A549 (cell line): Measurements from ENCODE around the gene BCAS3. TPM values are rescaled to one million over a fixed set of nuclear protein-coding genes. Genes with fewer than 3 reads are reported as not detected.

Experiments
- ATAC-seq, 2 experiments: fragments of 200-7000 bp in 1 of 2; fragments of >200 bp in 1 of 2; cut with Nextera tagmentation in 1 of 2; cut with Tn5 transposase in 1 of 2; 3 replicates each; pipeline versions ENCODE4 v1.8.0 to v1.9.1; 2018 to 2020; ENCODE audit warnings: mild to moderate bottlenecking in 1 of 2, moderate library complexity in 1 of 2
- CTCF ChIA-PET: fragments of 300-600 bp; sonication (Branson Sonifier 250); formaldehyde crosslinking; extraction: SDS; loops from one replicate; lab custom pipeline; 2021; ENCODE audit warnings: antibody characterized with exemption, inconsistent platforms; lab: Yijun Ruan, JAX
- POLR2A ChIA-PET: fragments of 350-600 bp; formaldehyde crosslinking; extraction: SDS; loops from one replicate; lab custom pipeline; 2021; ENCODE audit warnings: antibody characterized with exemption, inconsistent platforms; lab: Yijun Ruan, JAX
- DNase-seq, 2 experiments: peaks; one replicate each; pipeline versions ENCODE4 v3.0.0 to v3.0.0-alpha.2; 2011 to 2016; ENCODE audit warnings: low read depth in 1 of 2, low spot score in 1 of 2
- FAIRE-seq: peaks from 2 replicates; lab custom pipeline; 2011; peaks lifted over from hg19 to GRCh38; lab: Jason Lieb, UNC
- H3K27ac ChIP-seq, 2 experiments: fragments of >200 bp; sonication (Bioruptor Twin); formaldehyde crosslinking; 3 replicates each; pipeline ENCODE4 v1.5.1; 2016 to 2017
- H3K4me1 ChIP-seq: fragments of >200 bp; sonication (Bioruptor Twin); formaldehyde crosslinking; 3 replicates; pipeline ENCODE4 v1.6.1; 2016
- H3K4me2 ChIP-seq: fragments of >200 bp; sonication (Bioruptor Twin); formaldehyde crosslinking; 3 replicates; pipeline ENCODE4 v1.6.1; 2016
- H3K4me3 ChIP-seq: fragments of >200 bp; sonication (Bioruptor Twin); formaldehyde crosslinking; 3 replicates; pipeline ENCODE4 v1.5.1; 2016
- H3K9me3 ChIP-seq: fragments of >200 bp; sonication (Bioruptor Twin); formaldehyde crosslinking; 3 replicates; pipeline ENCODE4 v1.6.1; 2016
- CBX8 ChIP-seq: fragments of 200-600 bp; sonication (generic); IDR thresholded peaks from 2 replicates; pipeline ENCODE4 v1.6.1; 2016
- CHD2 ChIP-seq: fragments of 150-350 bp; IDR thresholded peaks from 2 replicates; pipeline ENCODE4 v1.6.1; 2014; ENCODE audit warnings: low read length; ENCODE audit not compliant: partially characterized antibody
- CHD4 ChIP-seq: fragments of 200-600 bp; sonication (generic); IDR thresholded peaks from 2 replicates; pipeline ENCODE4 v1.6.1; 2016; ENCODE audit warnings: antibody characterized with exemption, mild to moderate bottlenecking, borderline replicate concordance
- E2F6 ChIP-seq: IDR thresholded peaks from 2 replicates; pipeline ENCODE4 v1.6.1; 2012; ENCODE audit warnings: low read depth, borderline replicate concordance
- EHF ChIP-seq: fragments of 250-450 bp; sonication (Bioruptor Pico); IDR thresholded peaks from 2 replicates; pipeline ENCODE4 v1.5.0; 2020; ENCODE audit warnings: mild to moderate bottlenecking
- ESRRA ChIP-seq: fragments of 150-350 bp; IDR thresholded peaks from 2 replicates; pipeline ENCODE4 v1.6.1; 2014; ENCODE audit warnings: mild to moderate bottlenecking, low read length, borderline replicate concordance
- FOSB ChIP-seq: fragments of 250-450 bp; sonication (Bioruptor Pico); IDR thresholded peaks from 2 replicates; pipeline ENCODE4 v1.5.0; 2020; ENCODE audit warnings: mild to moderate bottlenecking, moderate library complexity
- GATA3 ChIP-seq: IDR thresholded peaks from 2 replicates; pipeline ENCODE4 v1.6.1; 2012; ENCODE audit warnings: borderline replicate concordance
- HDAC2 ChIP-seq: fragments of 200-600 bp; sonication (generic); IDR thresholded peaks from 2 replicates; pipeline ENCODE4 v1.6.1; 2016
- HEYL ChIP-seq: fragments of 250-450 bp; sonication (Bioruptor Pico); IDR thresholded peaks from 2 replicates; pipeline ENCODE4 v1.8.0; 2021; ENCODE audit warnings: mild to moderate bottlenecking, moderate library complexity
- HOXB13 ChIP-seq: fragments of 250-450 bp; sonication (Bioruptor Pico); IDR thresholded peaks from 2 replicates; pipeline ENCODE4 v1.5.0; 2020; ENCODE audit warnings: low read depth, mild to moderate bottlenecking, moderate library complexity
- HOXB5 ChIP-seq: fragments of 250-450 bp; sonication (Bioruptor Pico); IDR thresholded peaks from 2 replicates; pipeline ENCODE4 v1.5.0; 2020; ENCODE audit warnings: mild to moderate bottlenecking, moderate library complexity
- KDM1A ChIP-seq: fragments of 200-600 bp; sonication (generic); IDR thresholded peaks from 2 replicates; pipeline ENCODE4 v1.6.1; 2016; ENCODE audit warnings: low read depth, mild to moderate bottlenecking
- KDM5A ChIP-seq: fragments of 200-600 bp; sonication (generic); IDR thresholded peaks from 2 replicates; pipeline ENCODE4 v1.6.1; 2016; ENCODE audit warnings: antibody characterized with exemption, mild to moderate bottlenecking
- MAZ ChIP-seq: fragments of 150-350 bp; IDR thresholded peaks from 2 replicates; pipeline ENCODE4 v1.6.1; 2014; ENCODE audit warnings: antibody characterized with exemption, low read depth, low read length, borderline replicate concordance
- RAD21 ChIP-seq, 2 experiments: fragments of >200 bp in 1 of 2; sonication (Bioruptor Twin) in 1 of 2; formaldehyde crosslinking in 1 of 2; IDR thresholded peaks in 1 of 2; conservative IDR thresholded peaks in 1 of 2; 2 replicates in 1 of 2; 3 replicates in 1 of 2; pipeline ENCODE4 v1.6.1; 2012 to 2018; ENCODE audit warnings: inconsistent platforms in 1 of 2
- SREBF2 ChIP-seq: fragments of 450-650 bp; IDR thresholded peaks from 2 replicates; pipeline ENCODE4 v1.6.1; 2014; ENCODE audit warnings: mild to moderate bottlenecking, moderate library complexity
- TP53 ChIP-seq: fragments of 250-450 bp; sonication (Bioruptor Pico); IDR thresholded peaks from 2 replicates; pipeline ENCODE4 v1.5.0; 2021; ENCODE audit warnings: mild to moderate bottlenecking, moderate library complexity
- ZSCAN20 ChIP-seq: fragments of 250-450 bp; sonication (Bioruptor Pico); IDR thresholded peaks from 2 replicates; pipeline ENCODE4 v1.8.0; 2022; ENCODE audit warnings: mild to moderate bottlenecking, moderate library complexity
- WGBS: methylation state at CpG from one replicate; pipeline ENCODE4 v1.1.6; 2017; ENCODE audit errors: missing lambda C conversion rate; 5-methylcytosine and 5-hydroxymethylcytosine counted together
- polyA plus RNA-seq, 4 experiments: library from polyadenylated mRNA; depleted of rRNA in 3 of 4; stranded (reverse); fragments of >200 nt; fragmentation: RNase III in 1 of 4; extraction: RNeasy Plus Mini Kit Qiagen cat#74134 plus additional on column Dnase treatment in 1 of 4; gene quantifications; 2 replicates in 3 of 4; 3 replicates in 1 of 4; pipeline ENCODE4 v1.2.3, GENCODE V29; 2011 to 2017
- TF ChIP-seq, protein P1 (sequence below): fragments of 250-450 bp; sonication (Bioruptor Pico); IDR thresholded peaks from 2 replicates; pipeline ENCODE4 v1.5.0; 2021; ENCODE audit warnings: mild to moderate bottlenecking, moderate library complexity, borderline replicate concordance
- TF ChIP-seq, protein P2 (sequence below): fragments of 250-450 bp; sonication (Bioruptor Pico); IDR thresholded peaks from 2 replicates; pipeline ENCODE4 v1.5.0; 2020; ENCODE audit warnings: low read depth, mild to moderate bottlenecking, moderate library complexity
- TF ChIP-seq, protein P3 (sequence below): fragments of 150-350 bp; IDR thresholded peaks from 2 replicates; pipeline ENCODE4 v1.6.1; 2014; ENCODE audit warnings: low read depth, mild to moderate bottlenecking, low read length
- TF ChIP-seq, protein P4 (sequence below): fragments of 200-600 bp; sonication (generic); IDR thresholded peaks from 2 replicates; pipeline ENCODE4 v1.6.1; 2016; ENCODE audit warnings: antibody characterized with exemption, mild to moderate bottlenecking, moderate library complexity
- TF ChIP-seq, protein P5 (sequence below): fragments of >200 bp; sonication (Bioruptor Twin); formaldehyde crosslinking; IDR thresholded peaks from 3 replicates; pipeline ENCODE4 v1.5.1; 2016

Gene BCAS3
- polyA plus RNA-seq, 2 of the 4 experiments (the other 2 are of a cell fraction), result 14.7 to 43.4 TPM

DNA sequence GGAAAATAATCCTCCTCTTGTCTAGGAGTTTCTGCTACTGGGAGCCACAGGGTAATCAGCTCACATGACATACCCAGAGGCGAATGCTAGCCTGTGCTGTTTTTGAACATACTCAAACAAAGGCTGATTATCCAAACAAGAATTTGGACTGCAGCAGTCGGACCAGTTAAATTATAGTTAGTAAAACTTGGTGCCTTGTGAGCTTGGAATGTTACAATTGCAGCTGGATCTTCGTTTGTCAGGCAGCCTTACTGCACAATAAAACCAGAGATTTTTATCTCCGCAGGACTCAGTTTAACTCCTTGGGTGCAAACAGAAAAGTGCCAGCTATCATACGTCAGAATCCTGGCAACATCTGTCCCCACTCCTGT is 558.2 kb downstream of the BCAS3 start:
- peak overlapping the region; percentile 15; the same call in 2 of the 3 replicates for H3K4me2 ChIP-seq
- 0 out of 6 replicates have a peak overlapping the region, but pooled peaks of 1 of the 2 experiments have one; percentile 0 for H3K27ac ChIP-seq
- CTCF ChIA-PET, result interaction anchor here (0.6 to 3.2 kb wide), 5 partner anchors 8 to 176 kb away, joined by 3 to 10 read pairs (median 3); no protein-coding TSS in a partner anchor
- peaks cover 4% of the 10 kb centered on the region; the same call in 1 of the 3 replicates for H3K9me3 ChIP-seq
- H3K4me1 ChIP-seq, result peaks cover 18% of the 10 kb centered on the region
- POLR2A ChIA-PET, result interaction anchor here (0.7 kb wide), 1 partner anchor 158 kb away, joined by 4 read pairs; no protein-coding TSS in a partner anchor
- DNase-seq (no peak), FAIRE-seq (no peak), ATAC-seq (peak in 1 of 2 experiments; percentile 57; a peak in 3 of 6 replicates)
- TF ChIP-seq HOXB5 (CRISPR knock-in tag) (no peak), CHD2 (no peak), MAZ (no peak), FOSB (no peak), CHD4 (no peak), KDM1A (no peak), HOXB13 (no peak)
- TF ChIP-seq, protein P1, sequence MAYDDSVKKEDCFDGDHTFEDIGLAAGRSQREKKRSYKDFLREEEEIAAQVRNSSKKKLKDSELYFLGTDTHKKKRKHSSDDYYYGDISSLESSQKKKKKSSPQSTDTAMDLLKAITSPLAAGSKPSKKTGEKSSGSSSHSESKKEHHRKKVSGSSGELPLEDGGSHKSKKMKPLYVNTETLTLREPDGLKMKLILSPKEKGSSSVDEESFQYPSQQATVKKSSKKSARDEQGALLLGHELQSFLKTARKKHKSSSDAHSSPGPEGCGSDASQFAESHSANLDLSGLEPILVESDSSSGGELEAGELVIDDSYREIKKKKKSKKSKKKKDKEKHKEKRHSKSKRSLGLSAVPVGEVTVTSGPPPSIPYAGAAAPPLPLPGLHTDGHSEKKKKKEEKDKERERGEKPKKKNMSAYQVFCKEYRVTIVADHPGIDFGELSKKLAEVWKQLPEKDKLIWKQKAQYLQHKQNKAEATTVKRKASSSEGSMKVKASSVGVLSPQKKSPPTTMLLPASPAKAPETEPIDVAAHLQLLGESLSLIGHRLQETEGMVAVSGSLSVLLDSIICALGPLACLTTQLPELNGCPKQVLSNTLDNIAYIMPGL (CRISPR knock-in tag), result no peak
- H3K4me3 ChIP-seq, result no peak overlapping the region
- WGBS, result 43% methylated on average over 5 of the region's 5 CpGs

DNA sequence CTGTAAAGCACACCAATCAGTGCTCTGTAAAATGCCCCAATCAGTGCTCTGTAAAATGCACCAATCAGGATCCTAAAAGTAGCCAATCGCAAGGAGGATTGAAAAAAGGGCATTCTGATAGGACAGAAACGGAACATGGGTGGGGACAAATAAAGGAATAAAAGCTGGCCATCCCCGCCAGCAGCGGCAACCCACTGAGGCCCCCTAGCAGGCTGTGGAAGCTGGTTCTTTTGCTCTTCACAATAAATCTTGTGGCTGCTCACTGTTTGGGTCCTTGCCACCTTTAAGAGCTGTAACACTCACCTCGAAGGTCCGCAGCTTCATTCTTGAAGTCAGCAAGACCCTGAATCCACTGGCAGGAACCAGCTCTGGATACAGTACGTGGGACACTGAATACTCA is 559.6 kb downstream of the BCAS3 start:
- peak in 1 of 2 experiments; percentile 25 for DNase-seq

More for the DNA sequence above, 559.6 kb downstream of the BCAS3 start:
- H3K27ac ChIP-seq, result no peak overlapping the region
- H3K4me1 ChIP-seq, result peaks cover 18% of the 10 kb centered on the region
- FAIRE-seq (no peak), ATAC-seq (no peak)
- POLR2A ChIA-PET, result no interaction called here
- 94% methylated on average over 7 of the region's 7 CpGs for WGBS
- H3K4me3 ChIP-seq, result no peak overlapping the region
- TF ChIP-seq RAD21 (conservative IDR thresholded peaks at IDR 0.05 in 1 of 2, IDR thresholded peaks at IDR 0.05 in 1 of 2) (no peak), ESRRA (no peak), ZSCAN20 (no peak), KDM5A (no peak), HEYL (no peak), HDAC2 (no peak), EHF (CRISPR knock-in tag) (no peak), CBX8 (no peak), E2F6 (no peak), TP53 (CRISPR knock-in tag) (no peak), SREBF2 (no peak), GATA3 (no peak)
- TF ChIP-seq, protein P2, sequence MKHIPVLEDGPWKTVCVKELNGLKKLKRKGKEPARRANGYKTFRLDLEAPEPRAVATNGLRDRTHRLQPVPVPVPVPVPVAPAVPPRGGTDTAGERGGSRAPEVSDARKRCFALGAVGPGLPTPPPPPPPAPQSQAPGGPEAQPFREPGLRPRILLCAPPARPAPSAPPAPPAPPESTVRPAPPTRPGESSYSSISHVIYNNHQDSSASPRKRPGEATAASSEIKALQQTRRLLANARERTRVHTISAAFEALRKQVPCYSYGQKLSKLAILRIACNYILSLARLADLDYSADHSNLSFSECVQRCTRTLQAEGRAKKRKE (CRISPR knock-in tag), result no peak
- TF ChIP-seq, protein P3, sequence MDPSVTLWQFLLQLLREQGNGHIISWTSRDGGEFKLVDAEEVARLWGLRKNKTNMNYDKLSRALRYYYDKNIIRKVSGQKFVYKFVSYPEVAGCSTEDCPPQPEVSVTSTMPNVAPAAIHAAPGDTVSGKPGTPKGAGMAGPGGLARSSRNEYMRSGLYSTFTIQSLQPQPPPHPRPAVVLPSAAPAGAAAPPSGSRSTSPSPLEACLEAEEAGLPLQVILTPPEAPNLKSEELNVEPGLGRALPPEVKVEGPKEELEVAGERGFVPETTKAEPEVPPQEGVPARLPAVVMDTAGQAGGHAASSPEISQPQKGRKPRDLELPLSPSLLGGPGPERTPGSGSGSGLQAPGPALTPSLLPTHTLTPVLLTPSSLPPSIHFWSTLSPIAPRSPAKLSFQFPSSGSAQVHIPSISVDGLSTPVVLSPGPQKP, result no peak
- TF ChIP-seq, protein P4, sequence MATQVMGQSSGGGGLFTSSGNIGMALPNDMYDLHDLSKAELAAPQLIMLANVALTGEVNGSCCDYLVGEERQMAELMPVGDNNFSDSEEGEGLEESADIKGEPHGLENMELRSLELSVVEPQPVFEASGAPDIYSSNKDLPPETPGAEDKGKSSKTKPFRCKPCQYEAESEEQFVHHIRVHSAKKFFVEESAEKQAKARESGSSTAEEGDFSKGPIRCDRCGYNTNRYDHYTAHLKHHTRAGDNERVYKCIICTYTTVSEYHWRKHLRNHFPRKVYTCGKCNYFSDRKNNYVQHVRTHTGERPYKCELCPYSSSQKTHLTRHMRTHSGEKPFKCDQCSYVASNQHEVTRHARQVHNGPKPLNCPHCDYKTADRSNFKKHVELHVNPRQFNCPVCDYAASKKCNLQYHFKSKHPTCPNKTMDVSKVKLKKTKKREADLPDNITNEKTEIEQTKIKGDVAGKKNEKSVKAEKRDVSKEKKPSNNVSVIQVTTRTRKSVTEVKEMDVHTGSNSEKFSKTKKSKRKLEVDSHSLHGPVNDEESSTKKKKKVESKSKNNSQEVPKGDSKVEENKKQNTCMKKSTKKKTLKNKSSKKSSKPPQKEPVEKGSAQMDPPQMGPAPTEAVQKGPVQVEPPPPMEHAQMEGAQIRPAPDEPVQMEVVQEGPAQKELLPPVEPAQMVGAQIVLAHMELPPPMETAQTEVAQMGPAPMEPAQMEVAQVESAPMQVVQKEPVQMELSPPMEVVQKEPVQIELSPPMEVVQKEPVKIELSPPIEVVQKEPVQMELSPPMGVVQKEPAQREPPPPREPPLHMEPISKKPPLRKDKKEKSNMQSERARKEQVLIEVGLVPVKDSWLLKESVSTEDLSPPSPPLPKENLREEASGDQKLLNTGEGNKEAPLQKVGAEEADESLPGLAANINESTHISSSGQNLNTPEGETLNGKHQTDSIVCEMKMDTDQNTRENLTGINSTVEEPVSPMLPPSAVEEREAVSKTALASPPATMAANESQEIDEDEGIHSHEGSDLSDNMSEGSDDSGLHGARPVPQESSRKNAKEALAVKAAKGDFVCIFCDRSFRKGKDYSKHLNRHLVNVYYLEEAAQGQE, result no peak
- TF ChIP-seq, protein P5, sequence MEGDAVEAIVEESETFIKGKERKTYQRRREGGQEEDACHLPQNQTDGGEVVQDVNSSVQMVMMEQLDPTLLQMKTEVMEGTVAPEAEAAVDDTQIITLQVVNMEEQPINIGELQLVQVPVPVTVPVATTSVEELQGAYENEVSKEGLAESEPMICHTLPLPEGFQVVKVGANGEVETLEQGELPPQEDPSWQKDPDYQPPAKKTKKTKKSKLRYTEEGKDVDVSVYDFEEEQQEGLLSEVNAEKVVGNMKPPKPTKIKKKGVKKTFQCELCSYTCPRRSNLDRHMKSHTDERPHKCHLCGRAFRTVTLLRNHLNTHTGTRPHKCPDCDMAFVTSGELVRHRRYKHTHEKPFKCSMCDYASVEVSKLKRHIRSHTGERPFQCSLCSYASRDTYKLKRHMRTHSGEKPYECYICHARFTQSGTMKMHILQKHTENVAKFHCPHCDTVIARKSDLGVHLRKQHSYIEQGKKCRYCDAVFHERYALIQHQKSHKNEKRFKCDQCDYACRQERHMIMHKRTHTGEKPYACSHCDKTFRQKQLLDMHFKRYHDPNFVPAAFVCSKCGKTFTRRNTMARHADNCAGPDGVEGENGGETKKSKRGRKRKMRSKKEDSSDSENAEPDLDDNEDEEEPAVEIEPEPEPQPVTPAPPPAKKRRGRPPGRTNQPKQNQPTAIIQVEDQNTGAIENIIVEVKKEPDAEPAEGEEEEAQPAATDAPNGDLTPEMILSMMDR, result no peak
- peaks cover 4% of the 10 kb centered on the region; the same call in 1 of the 3 replicates for H3K9me3 ChIP-seq
- no peak overlapping the region for H3K4me2 ChIP-seq
- CTCF ChIA-PET, result interaction anchor here (0.9 to 3.2 kb wide), 5 partner anchors 8 to 174 kb away, joined by 3 to 11 read pairs (median 6); no protein-coding TSS in a partner anchor
